ENCODE results near the gene PPP2R2D. TPM values are rescaled to one million over a fixed set of nuclear protein-coding genes. Genes with fewer than 3 reads are reported as not detected.

PPP2R2D gene
- total and polyA plus RNA-seq, 8 donors = 15.6 to 96.7 (median 36.9) TPM

- Histone ChIP-seq H3K4me3 (no peak overlapping the region), H3K27me3 (peaks cover 0 to 18% (median 0%) of the 10 kb centered on the region in 3 donors), H3K27ac (no peak overlapping the region), H3K9me3 (peaks cover 0 to 7% (median 2%) of the 10 kb centered on the region in 4 donors), H3K4me1 (peaks cover 14 to 31% (median 21%) of the 10 kb centered on the region in 4 donors), H3K36me3 (no peaks in the 10 kb centered on the region)
- TF ChIP-seq POLR2AphosphoS5 (IDR thresholded peaks at IDR 0.05) = no peak
- no peak for TF ChIP-seq EP300 (IDR thresholded peaks at IDR 0.05)
- TF ChIP-seq CTCF (IDR thresholded peaks at IDR 0.05) = no peak
- TF ChIP-seq POLR2A (IDR thresholded peaks at IDR 0.05) = no peak
- DNase-seq = no peak
- 81 to 90% (median 85%) methylated on average over 4 of the region's 4 CpGs for WGBS, 5 donors
- intact Hi-C loops (cut with DNase I; ENCODE audit: low total_unique reads) = no loop called here
These were observed 101.2 kb downstream of the PPP2R2D start for GRCh38 chr10:132002004-132002403.

- H3K27ac ChIP-seq = no peak overlapping the region
- no peak for DNase-seq
- H3K4me1 ChIP-seq = peaks cover 2 to 17% (median 8%) of the 10 kb centered on the region in 4 donors
- TF ChIP-seq CTCF (IDR thresholded peaks at IDR 0.05) (no peak), POLR2A (IDR thresholded peaks at IDR 0.05) (no peak), EP300 (IDR thresholded peaks at IDR 0.05) (no peak), POLR2AphosphoS5 (IDR thresholded peaks at IDR 0.05) (no peak)
- peaks cover 0 to 25% (median 3%) of the 10 kb centered on the region in 3 donors for H3K27me3 ChIP-seq
- no peaks in the 10 kb centered on the region for H3K36me3 ChIP-seq
- intact Hi-C loops (cut with DNase I; ENCODE audit: low total_unique reads) = no loop called here
- no peak overlapping the region for H3K4me3 ChIP-seq
- peaks cover 0 to 7% (median 2%) of the 10 kb centered on the region in 4 donors for H3K9me3 ChIP-seq
- WGBS, 5 donors = 64 to 82% (median 77%) methylated on average over 12 of the region's 12 CpGs
These were observed 102.6 kb downstream of the PPP2R2D start for GRCh38 chr10:132003282-132003924.

- H3K36me3 ChIP-seq = no peaks in the 10 kb centered on the region
- no peak overlapping the region for H3K4me3 ChIP-seq
- DNase-seq = no peak
- H3K4me1 ChIP-seq = peaks cover 0 to 10% (median 1%) of the 10 kb centered on the region in 4 donors
- TF ChIP-seq CTCF (IDR thresholded peaks at IDR 0.05) (no peak), POLR2A (IDR thresholded peaks at IDR 0.05) (no peak), EP300 (IDR thresholded peaks at IDR 0.05) (no peak), POLR2AphosphoS5 (IDR thresholded peaks at IDR 0.05) (no peak)
- WGBS, 5 donors = 68 to 74% (median 71%) methylated on average over 10 of the region's 10 CpGs
- H3K27ac ChIP-seq = no peak overlapping the region
- intact Hi-C loops (cut with DNase I; ENCODE audit: low total_unique reads) = no loop called here
- H3K9me3 ChIP-seq = peaks cover 0 to 7% (median 2%) of the 10 kb centered on the region in 4 donors
- peaks cover 0 to 25% (median 3%) of the 10 kb centered on the region in 3 donors for H3K27me3 ChIP-seq
These were observed 103.2 kb downstream of the PPP2R2D start for GRCh38 chr10:132004052-132004451.

GRCh38 chr10:132005147-132005546, 104.3 kb downstream of the PPP2R2D start:
- peaks cover 0 to 7% (median 2%) of the 10 kb centered on the region in 4 donors for H3K9me3 ChIP-seq
- no peak for DNase-seq
- no peak overlapping the region for H3K27ac ChIP-seq
- no peak overlapping the region for H3K4me3 ChIP-seq
- H3K4me1 ChIP-seq = peaks cover 0 to 10% (median 0%) of the 10 kb centered on the region in 4 donors
- H3K36me3 ChIP-seq = no peaks in the 10 kb centered on the region
- H3K27me3 ChIP-seq = peaks cover 0 to 25% (median 3%) of the 10 kb centered on the region in 3 donors
- intact Hi-C loops (cut with DNase I; ENCODE audit: low total_unique reads) = no loop called here
- 89 to 97% (median 93%) methylated on average over 6 of the region's 6 CpGs for WGBS, 5 donors
- TF ChIP-seq POLR2A (IDR thresholded peaks at IDR 0.05) (no peak), POLR2AphosphoS5 (IDR thresholded peaks at IDR 0.05) (no peak), EP300 (IDR thresholded peaks at IDR 0.05) (no peak), CTCF (IDR thresholded peaks at IDR 0.05) (no peak)

Data from stomach (tissue), 9 donors.